ENCODE data around the gene AGO4.

AGO4 gene

DNA sequence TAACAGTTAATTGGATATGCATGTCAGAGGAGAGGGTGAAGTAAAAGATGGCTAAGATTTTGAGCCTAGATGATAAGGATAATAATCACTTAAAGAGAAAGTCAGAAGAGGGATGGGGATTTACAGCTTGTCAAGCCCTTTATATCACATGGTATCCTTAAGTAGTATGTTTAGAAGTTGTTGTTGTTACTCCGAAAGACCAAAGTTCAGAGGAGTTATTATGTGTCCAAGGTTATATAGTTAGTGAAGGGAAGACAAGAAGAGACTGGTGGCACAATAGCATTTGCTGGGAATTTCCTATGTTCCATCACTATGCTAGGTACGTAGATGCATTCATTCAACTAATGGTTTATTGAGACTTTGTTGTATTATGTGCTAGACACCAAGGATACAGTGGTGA lies 44.4 kb downstream of the AGO4 start:
- no peak for DNase-seq (ENCODE audit: extremely low read depth, low read depth)
- TF ChIP-seq CTCF (IDR thresholded peaks at IDR 0.05; ENCODE audit: low read depth, low read length, missing control alignments), result no peak
- H3K4me3 ChIP-seq (replicated peaks; ENCODE audit: low read depth, low read length), result no peak overlapping the region

GRCh38 chr1:35854989-35855700 lies 47.3 kb downstream of the AGO4 start:
- DNase-seq (ENCODE audit: extremely low read depth, low read depth), result peak; percentile 16
- no peak overlapping the region for H3K4me3 ChIP-seq (replicated peaks; ENCODE audit: low read depth, low read length)
- no peak for TF ChIP-seq CTCF (IDR thresholded peaks at IDR 0.05; ENCODE audit: low read depth, low read length, missing control alignments)

- DNase-seq (ENCODE audit: extremely low read depth, low read depth), result no peak
- no peak for TF ChIP-seq CTCF (IDR thresholded peaks at IDR 0.05; ENCODE audit: low read depth, low read length, missing control alignments)
- H3K4me3 ChIP-seq (replicated peaks; ENCODE audit: low read depth, low read length), result no peak overlapping the region
These were observed 49.1 kb downstream of the AGO4 start for GRCh38 chr1:35856964-35857363.

DNA sequence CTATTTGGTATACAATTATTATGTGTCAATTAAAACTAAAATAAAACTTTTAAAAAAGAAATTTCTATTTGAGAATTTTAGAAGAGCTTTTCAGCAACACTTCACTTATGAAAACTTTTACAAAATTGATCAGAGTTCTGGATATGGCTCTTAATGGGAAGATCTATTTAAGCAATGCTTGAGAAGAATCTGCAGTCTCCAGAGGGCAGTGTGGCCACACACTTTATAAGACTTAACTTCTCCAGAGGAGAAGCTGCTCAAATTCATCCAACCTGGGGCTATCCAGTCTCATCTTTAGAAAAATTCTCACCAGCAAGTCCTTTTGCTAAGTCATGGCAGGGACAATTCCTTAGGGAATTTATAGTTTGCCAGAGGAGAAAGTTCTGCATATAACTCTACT lies 50.0 kb downstream of the AGO4 start:
- no peak for DNase-seq (ENCODE audit: extremely low read depth, low read depth)
- H3K4me3 ChIP-seq (replicated peaks; ENCODE audit: low read depth, low read length), result no peak overlapping the region
- TF ChIP-seq CTCF (IDR thresholded peaks at IDR 0.05; ENCODE audit: low read depth, low read length, missing control alignments), result peak; percentile 32

GRCh38 chr1:35860696-35861095 lies 52.9 kb downstream of the AGO4 start:
- no peak for TF ChIP-seq CTCF (IDR thresholded peaks at IDR 0.05; ENCODE audit: low read depth, low read length, missing control alignments)
- DNase-seq (ENCODE audit: extremely low read depth, low read depth), result no peak
- no peak overlapping the region for H3K4me3 ChIP-seq (replicated peaks; ENCODE audit: low read depth, low read length)

DNA sequence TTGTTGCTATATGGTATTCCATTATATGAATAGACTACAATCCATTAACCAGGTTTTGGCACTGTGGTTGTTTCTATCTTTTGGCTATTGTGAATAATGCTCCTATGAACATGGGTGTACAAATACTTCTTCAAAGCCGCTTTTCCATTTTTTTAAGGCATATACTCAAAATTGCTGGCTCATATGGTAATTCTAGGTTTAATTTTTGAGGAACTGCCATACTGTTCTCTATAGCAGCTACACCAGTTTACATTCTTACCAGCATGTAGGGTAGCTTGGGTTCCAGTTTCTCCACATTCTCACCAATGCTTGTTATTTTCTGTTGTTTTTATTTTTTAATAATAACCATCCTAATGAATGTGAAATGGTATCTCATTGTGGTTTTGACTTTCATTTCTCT lies 55.3 kb downstream of the AGO4 start:
- H3K4me3 ChIP-seq (replicated peaks; ENCODE audit: low read depth, low read length), result no peak overlapping the region
- no peak for DNase-seq (ENCODE audit: extremely low read depth, low read depth)
- TF ChIP-seq CTCF (IDR thresholded peaks at IDR 0.05; ENCODE audit: low read depth, low read length, missing control alignments), result no peak
